Lower lobe of right lung (tissue), 2 donors: ENCODE data around the gene SLC8A1. TPM values are rescaled to one million over a fixed set of nuclear protein-coding genes. Genes with fewer than 3 reads are reported as not detected.

Experiments used
- ATAC-seq, 2 donors: fragments of 200-7000 bp; cut with Tn5 transposase; one replicate each; pipeline ENCODE4 v1.9.1; 2020 to 2022; ENCODE audit warnings: mild to moderate bottlenecking in 2 of 2, moderate library complexity in 2 of 2
- DNase-seq: peaks from one replicate; pipeline ENCODE4 v3.0.0-alpha.2; 2020
- H3K27ac ChIP-seq: fragments of 200-600 bp; one replicate; pipeline ENCODE4 v1.8.0; 2022
- H3K27me3 ChIP-seq: fragments of 200-600 bp; one replicate; pipeline ENCODE4 v1.8.0; 2022; ENCODE audit warnings: low read depth
- H3K36me3 ChIP-seq: fragments of 200-600 bp; one replicate; pipeline ENCODE4 v1.8.0; 2022; ENCODE audit warnings: mild to moderate bottlenecking
- H3K4me1 ChIP-seq: fragments of 200-600 bp; one replicate; pipeline ENCODE4 v1.8.0; 2022
- H3K4me3 ChIP-seq: fragments of 200-600 bp; one replicate; pipeline ENCODE4 v1.8.0; 2022; ENCODE audit warnings: mild to moderate bottlenecking
- H3K9me3 ChIP-seq: fragments of 200-600 bp; one replicate; pipeline ENCODE4 v1.8.0; 2022
- intact Hi-C: fragments of 100-400 bp; cut with DNase I; formaldehyde crosslinking; loops from one replicate; pipeline ENCODE4 v1.11.0; 2022
- total RNA-seq: library from RNA; stranded (reverse); fragmentation: NEBNext Ultra II Directional; extraction: Animal tissue kit (Norgen Biotek cat#: 25700); gene quantifications from one replicate; pipeline ENCODE4 v1.2.1, GENCODE V29; 2021
- TF ChIP-seq, protein P1 (sequence below): fragments of 200-600 bp; IDR thresholded peaks from one replicate; pipeline ENCODE4 v1.8.0; 2022; ENCODE audit warnings: antibody characterized with exemption, mild to moderate bottlenecking
- donor health status: DM: no; HTN: yes; CAD: no; lungs with severe emphysema.

The SLC8A1 gene
- total RNA-seq, 1 donor from 2014 or later = 58.5 TPM

DNA sequence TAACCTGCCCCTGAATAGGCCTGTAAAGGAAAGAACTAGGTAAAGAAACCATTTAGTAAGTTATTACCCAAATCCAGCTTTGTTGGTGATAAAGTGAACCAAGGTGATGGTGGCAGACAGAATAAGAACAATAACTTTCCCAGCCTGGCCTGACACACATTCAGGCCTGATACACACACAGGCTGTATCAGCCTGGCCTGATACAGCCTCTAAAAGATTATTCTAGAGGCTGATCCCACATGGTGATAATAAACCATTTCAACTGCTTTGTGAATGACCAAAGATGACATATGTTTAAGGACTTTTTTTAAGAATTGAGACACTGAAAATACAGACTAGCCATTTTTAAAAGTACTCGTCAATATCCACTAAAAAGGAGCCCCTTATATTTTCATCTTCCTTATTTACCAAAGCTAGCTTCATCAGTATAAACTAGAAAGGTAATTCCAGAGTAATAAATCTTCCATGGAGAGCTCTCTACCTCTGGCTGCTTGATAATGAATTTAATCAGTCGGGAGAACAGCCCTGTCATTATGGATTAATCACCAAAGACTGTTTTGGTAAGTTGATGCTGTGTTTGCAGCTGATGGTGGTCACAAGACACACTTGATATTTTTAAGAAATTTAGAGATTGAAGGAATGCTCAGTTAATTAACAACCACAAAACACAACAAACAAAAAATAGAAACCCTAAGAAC is 77.2 kb downstream of the SLC8A1 start:
- no peaks in the 10 kb centered on the region for H3K9me3 ChIP-seq
- H3K4me3 ChIP-seq = no peak overlapping the region
- intact Hi-C loops = no loop called here
- H3K27ac ChIP-seq = no peak overlapping the region
- ATAC-seq (no peak), DNase-seq (no peak)
- H3K27me3 ChIP-seq = no peaks in the 10 kb centered on the region
- no peaks in the 10 kb centered on the region for H3K4me1 ChIP-seq
- no peaks in the 10 kb centered on the region for H3K36me3 ChIP-seq
- TF ChIP-seq, protein P1, sequence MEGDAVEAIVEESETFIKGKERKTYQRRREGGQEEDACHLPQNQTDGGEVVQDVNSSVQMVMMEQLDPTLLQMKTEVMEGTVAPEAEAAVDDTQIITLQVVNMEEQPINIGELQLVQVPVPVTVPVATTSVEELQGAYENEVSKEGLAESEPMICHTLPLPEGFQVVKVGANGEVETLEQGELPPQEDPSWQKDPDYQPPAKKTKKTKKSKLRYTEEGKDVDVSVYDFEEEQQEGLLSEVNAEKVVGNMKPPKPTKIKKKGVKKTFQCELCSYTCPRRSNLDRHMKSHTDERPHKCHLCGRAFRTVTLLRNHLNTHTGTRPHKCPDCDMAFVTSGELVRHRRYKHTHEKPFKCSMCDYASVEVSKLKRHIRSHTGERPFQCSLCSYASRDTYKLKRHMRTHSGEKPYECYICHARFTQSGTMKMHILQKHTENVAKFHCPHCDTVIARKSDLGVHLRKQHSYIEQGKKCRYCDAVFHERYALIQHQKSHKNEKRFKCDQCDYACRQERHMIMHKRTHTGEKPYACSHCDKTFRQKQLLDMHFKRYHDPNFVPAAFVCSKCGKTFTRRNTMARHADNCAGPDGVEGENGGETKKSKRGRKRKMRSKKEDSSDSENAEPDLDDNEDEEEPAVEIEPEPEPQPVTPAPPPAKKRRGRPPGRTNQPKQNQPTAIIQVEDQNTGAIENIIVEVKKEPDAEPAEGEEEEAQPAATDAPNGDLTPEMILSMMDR = no peak

DNA sequence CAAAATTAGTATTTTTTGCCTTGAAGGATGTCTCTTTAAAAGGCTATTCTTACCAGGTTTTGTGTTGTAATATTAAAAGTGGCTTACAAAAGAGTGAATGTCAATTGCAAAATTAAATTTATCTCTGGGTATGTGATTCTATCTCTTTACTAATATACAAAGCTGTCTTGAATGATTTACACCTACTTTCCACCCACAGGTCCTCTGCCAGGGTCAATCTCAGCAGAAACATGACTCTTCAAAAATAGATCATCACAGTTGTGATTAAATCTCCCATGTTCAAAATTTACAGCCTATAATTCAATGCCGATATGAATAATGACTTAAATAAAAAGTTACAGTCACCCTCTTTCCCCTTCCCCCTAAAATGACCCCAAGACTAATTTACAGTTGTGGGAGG is 78.8 kb downstream of the SLC8A1 start:
- H3K27me3 ChIP-seq = no peaks in the 10 kb centered on the region
- no peaks in the 10 kb centered on the region for H3K4me1 ChIP-seq
- H3K27ac ChIP-seq = no peak overlapping the region
- intact Hi-C loops = no loop called here
- H3K9me3 ChIP-seq = no peaks in the 10 kb centered on the region
- no peaks in the 10 kb centered on the region for H3K36me3 ChIP-seq
- TF ChIP-seq, protein P1 = no peak
- ATAC-seq (no peak), DNase-seq (no peak)
- no peak overlapping the region for H3K4me3 ChIP-seq

DNA sequence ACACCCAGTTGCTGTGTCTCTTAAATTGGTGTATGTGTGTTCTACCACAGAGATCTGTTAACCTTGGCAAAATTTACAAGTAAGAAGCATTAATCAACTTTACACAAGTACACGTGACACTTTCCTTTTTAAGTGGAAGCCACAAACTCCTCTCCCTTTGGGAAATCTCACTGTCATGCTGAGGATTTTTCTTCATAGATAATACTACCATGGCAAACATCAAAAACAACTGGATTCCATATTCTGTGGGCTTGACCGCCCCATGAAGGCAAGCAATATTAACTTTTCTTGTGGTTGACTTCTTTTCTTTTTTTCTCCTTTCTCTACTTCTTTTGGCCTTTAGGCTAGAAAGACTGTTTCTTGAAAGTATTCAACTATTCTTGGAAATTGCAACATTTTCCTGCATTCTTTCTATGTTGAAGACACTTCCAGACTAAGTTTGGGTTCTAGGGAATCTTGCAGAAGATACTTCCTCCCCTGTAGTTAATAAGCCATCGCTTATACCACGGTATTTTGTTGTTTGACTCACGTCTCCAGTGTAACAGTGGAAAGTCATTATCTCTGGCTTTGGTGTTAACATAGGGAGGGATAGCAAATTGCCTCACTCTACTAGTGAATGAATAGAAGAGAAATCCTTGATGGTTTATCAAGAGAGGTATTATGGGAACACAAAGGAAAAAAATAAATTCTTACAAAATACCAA is 79.5 kb downstream of the SLC8A1 start:
- Histone ChIP-seq H3K27me3 (no peaks in the 10 kb centered on the region), H3K36me3 (no peaks in the 10 kb centered on the region), H3K9me3 (no peaks in the 10 kb centered on the region), H3K27ac (no peak overlapping the region), H3K4me1 (no peaks in the 10 kb centered on the region), H3K4me3 (no peak overlapping the region)
- intact Hi-C loops = no loop called here
- TF ChIP-seq, protein P1 = no peak
- DNase-seq = no peak
- ATAC-seq = peak in 1 of 2 donors; percentile 31

DNA sequence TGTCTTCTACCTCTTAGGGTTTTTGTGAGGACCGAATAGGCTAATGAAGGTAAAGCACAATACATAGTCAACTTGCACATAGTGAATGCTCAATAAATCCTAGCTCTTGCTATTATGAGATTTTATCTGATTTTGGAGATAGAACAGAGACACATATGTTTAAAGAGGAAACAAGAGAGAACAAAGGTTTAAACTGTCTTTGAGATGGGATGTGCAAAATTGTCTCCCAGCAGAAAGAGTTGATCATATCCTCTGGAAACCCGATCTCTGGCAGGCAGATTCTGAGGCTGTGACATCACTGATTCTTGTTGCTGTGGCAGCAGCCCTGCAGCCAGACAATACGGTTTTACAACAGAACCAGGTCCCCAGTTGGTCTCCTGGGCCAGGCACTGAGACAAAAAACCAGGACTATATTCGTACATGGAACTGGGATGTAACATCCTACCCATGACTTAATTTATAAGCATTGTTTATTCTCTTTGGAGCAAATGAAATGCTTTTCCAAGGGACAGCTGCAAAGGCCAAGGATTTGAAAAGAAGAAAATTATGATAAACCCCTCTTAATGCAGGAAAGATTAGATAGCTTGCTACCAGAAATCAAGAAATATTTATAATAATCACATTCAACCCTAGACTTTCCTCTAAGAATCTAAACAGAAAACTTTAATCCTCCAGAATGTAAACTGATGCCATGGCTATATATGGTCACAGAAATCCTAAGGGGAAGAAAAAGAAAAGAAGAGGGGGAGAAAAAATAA is 80.2 kb downstream of the SLC8A1 start:
- TF ChIP-seq, protein P1 = no peak
- DNase-seq (no peak), ATAC-seq (no peak)
- H3K27ac ChIP-seq = no peak overlapping the region
- no peaks in the 10 kb centered on the region for H3K36me3 ChIP-seq
- no peaks in the 10 kb centered on the region for H3K4me1 ChIP-seq
- no peak overlapping the region for H3K4me3 ChIP-seq
- H3K9me3 ChIP-seq = no peaks in the 10 kb centered on the region
- intact Hi-C loops = no loop called here
- no peaks in the 10 kb centered on the region for H3K27me3 ChIP-seq

DNA sequence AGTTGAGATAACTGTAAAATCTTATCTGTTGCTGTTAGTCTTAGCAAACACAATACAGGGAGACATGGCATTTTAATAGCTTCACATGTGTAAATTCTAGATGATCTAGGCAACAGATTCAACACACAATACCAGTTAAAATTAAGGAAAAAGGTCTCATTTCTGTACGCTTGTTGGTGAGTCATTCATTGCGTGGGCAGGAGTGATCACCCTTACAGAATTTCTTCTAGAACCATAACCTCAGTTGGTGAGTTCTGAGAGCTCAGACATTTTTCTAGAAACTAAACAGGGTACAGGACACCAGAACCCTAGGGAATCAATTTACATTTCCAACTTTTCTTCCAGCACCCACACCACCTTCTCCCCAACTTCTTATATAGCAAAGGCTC is 81.9 kb downstream of the SLC8A1 start:
- Histone ChIP-seq H3K36me3 (no peaks in the 10 kb centered on the region), H3K27ac (no peak overlapping the region), H3K4me1 (peaks cover 2% of the 10 kb centered on the region), H3K4me3 (no peak overlapping the region), H3K9me3 (no peaks in the 10 kb centered on the region), H3K27me3 (no peaks in the 10 kb centered on the region)
- intact Hi-C loops = no loop called here
- no peak for DNase-seq
- peak in 1 of 2 donors; percentile 37 for ATAC-seq
- TF ChIP-seq, protein P1 = no peak
